NCI-H2196 (cell line): ENCODE measurements around the gene VPS45.
A peak's percentile ranks its signal among the peaks of the same experiment; 100 is the strongest.
"Not testable (repeated sequence)": the region's sequence is repeated elsewhere in the genome, so short reads cannot be mapped to it uniquely, and the experiment has no call there.

Experiments used
- DNase-seq: peaks from one replicate; lab custom pipeline; 2025; ENCODE audit not compliant: unreplicated experiment; lab: John Stamatoyannopoulos, UW

The VPS45 gene

GRCh38 chr1:150186438-150186788, 118.8 kb downstream of the VPS45 start:
- not testable (repeated sequence) for DNase-seq

GRCh38 chr1:150186789-150187559, 119.4 kb downstream of the VPS45 start:
- DNase-seq, result peak; percentile 68

- DNase-seq, result no peak
These were observed 120.0 kb downstream of the VPS45 start for GRCh38 chr1:150187560-150187931.

- DNase-seq, result no peak
These were observed 124.4 kb downstream of the VPS45 start for GRCh38 chr1:150192012-150192411.

- DNase-seq, result no peak
These were observed 126.9 kb downstream of the VPS45 start for GRCh38 chr1:150194381-150195031.
